Activated T-cell treated with anti-CD3 and anti-CD28 coated beads, Interleukin-2, amount 50 U/mL, for 48 hours (primary cell): Measurements from ENCODE around the gene TBCD.

ENCODE experiments used
- DNase-seq, 2 experiments: peaks; one replicate each; pipeline ENCODE4 v3.0.0-alpha.2; 2020

Gene TBCD

GRCh38 chr17:82835766-82836512 is 84.1 kb downstream of the TBCD start:
- no peak for DNase-seq

- DNase-seq: no peak
Measured at GRCh38 chr17:82836823-82837357, 85.0 kb downstream of the TBCD start.

GRCh38 chr17:82837586-82838320 is 85.9 kb downstream of the TBCD start:
- DNase-seq: no peak

GRCh38 chr17:82838386-82839063 is 86.7 kb downstream of the TBCD start:
- no peak for DNase-seq

- no peak for DNase-seq
Measured at GRCh38 chr17:82839617-82840292, 87.9 kb downstream of the TBCD start, which contains the start of gene ZNF750. Gene ZNF750 (minus strand): TSS chr17:82840022. CDS start chr17:82832454, 7,568 bp downstream.

GRCh38 chr17:82840431-82840831 is 88.6 kb downstream of the TBCD start:
- no peak for DNase-seq

GRCh38 chr17:82841921-82842596 is 90.2 kb downstream of the TBCD start:
- DNase-seq: no peak

- DNase-seq: no peak
Measured at GRCh38 chr17:82843904-82844680, 92.2 kb downstream of the TBCD start.

- no peak for DNase-seq
Measured at GRCh38 chr17:82844796-82845162, 92.9 kb downstream of the TBCD start.

- DNase-seq: no peak
Measured at GRCh38 chr17:82845163-82845807, 93.4 kb downstream of the TBCD start.

GRCh38 chr17:82846061-82846691 is 94.3 kb downstream of the TBCD start:
- DNase-seq: no peak

GRCh38 chr17:82848022-82848592 is 96.2 kb downstream of the TBCD start:
- peak; percentile 40 to 46 for DNase-seq

- DNase-seq: no peak
Measured at GRCh38 chr17:82849076-82849945, 97.4 kb downstream of the TBCD start.

GRCh38 chr17:82851381-82851780 is 99.5 kb downstream of the TBCD start:
- no peak for DNase-seq

GRCh38 chr17:82854226-82854625 is 102.4 kb downstream of the TBCD start:
- no peak for DNase-seq

GRCh38 chr17:82856361-82856760 is 104.5 kb downstream of the TBCD start:
- no peak for DNase-seq

- DNase-seq: peak; percentile 32 to 38
Measured at GRCh38 chr17:82858376-82859126, 106.7 kb downstream of the TBCD start.
